GM19463 (cell line): Measurements from ENCODE around the gene CDH22.

Experiments
- ATAC-seq: cut with Tn5 transposase; IDR thresholded peaks from one replicate; pipeline ENCODE4 v1.9.1; 2021; ENCODE audit warnings: mild to moderate bottlenecking, moderate library complexity; ENCODE audit not compliant: unreplicated experiment

The CDH22 gene

GRCh38 chr20:46152824-46153586, 155.3 kb downstream of the CDH22 start:
- ATAC-seq = no peak

GRCh38 chr20:46151936-46152335, 156.4 kb downstream of the CDH22 start:
- no peak for ATAC-seq

GRCh38 chr20:46150943-46151342, 157.4 kb downstream of the CDH22 start:
- no peak for ATAC-seq

GRCh38 chr20:46148313-46149208, 159.7 kb downstream of the CDH22 start:
- ATAC-seq = no peak

- no peak for ATAC-seq
Measured at GRCh38 chr20:46145713-46146112, 162.6 kb downstream of the CDH22 start.

GRCh38 chr20:46144432-46145025, 163.8 kb downstream of the CDH22 start:
- no peak for ATAC-seq

GRCh38 chr20:46142124-46142523, 166.2 kb downstream of the CDH22 start:
- no peak for ATAC-seq

GRCh38 chr20:46139908-46140482, 168.3 kb downstream of the CDH22 start:
- ATAC-seq = no peak

GRCh38 chr20:46139266-46139889, 168.9 kb downstream of the CDH22 start:
- no peak for ATAC-seq

GRCh38 chr20:46137816-46138215, 170.5 kb downstream of the CDH22 start:
- no peak for ATAC-seq

- no peak for ATAC-seq
Measured at GRCh38 chr20:46135856-46136633, 172.3 kb downstream of the CDH22 start.

GRCh38 chr20:46134716-46135115, 173.6 kb downstream of the CDH22 start:
- ATAC-seq = no peak

GRCh38 chr20:46133886-46134654, 174.2 kb downstream of the CDH22 start:
- no peak for ATAC-seq

GRCh38 chr20:46132705-46133120, 175.6 kb downstream of the CDH22 start:
- peak; percentile 53 for ATAC-seq

- ATAC-seq = no peak
Measured at GRCh38 chr20:46131396-46131795, 176.9 kb downstream of the CDH22 start.

- no peak for ATAC-seq
Measured at GRCh38 chr20:46130534-46130933, 177.8 kb downstream of the CDH22 start.

GRCh38 chr20:46129955-46130481, 178.3 kb downstream of the CDH22 start:
- ATAC-seq = no peak

- ATAC-seq = no peak
Measured at GRCh38 chr20:46128310-46129151, 179.8 kb downstream of the CDH22 start.
